ENCODE data around the gene BMP5. TPM values are rescaled to one million over a fixed set of nuclear protein-coding genes. Genes with fewer than 3 reads are reported as not detected.

The BMP5 gene
- polyA plus RNA-seq, 1 experiment = not detected

GRCh38 chr6:55853008-55854001 lies 22.1 kb downstream of the BMP5 start:
- no peak for TF ChIP-seq CTCF (IDR thresholded peaks at IDR 0.05; ENCODE audit: insufficient read depth, low read depth, low read length)
- no peaks in the 10 kb centered on the region for H3K27me3 ChIP-seq (ENCODE audit: control insufficient read depth, insufficient read depth, low read length)
- H3K4me3 ChIP-seq (ENCODE audit: low read depth, low read length) = no peak overlapping the region
- ChIA-PET CTCF (no interaction called here), POLR2A (no interaction called here)
- DNase-seq (ENCODE audit: low read depth) = no peak
- H3K36me3 ChIP-seq (ENCODE audit: control insufficient read depth, insufficient read depth, low read length) = no peaks in the 10 kb centered on the region

DNA sequence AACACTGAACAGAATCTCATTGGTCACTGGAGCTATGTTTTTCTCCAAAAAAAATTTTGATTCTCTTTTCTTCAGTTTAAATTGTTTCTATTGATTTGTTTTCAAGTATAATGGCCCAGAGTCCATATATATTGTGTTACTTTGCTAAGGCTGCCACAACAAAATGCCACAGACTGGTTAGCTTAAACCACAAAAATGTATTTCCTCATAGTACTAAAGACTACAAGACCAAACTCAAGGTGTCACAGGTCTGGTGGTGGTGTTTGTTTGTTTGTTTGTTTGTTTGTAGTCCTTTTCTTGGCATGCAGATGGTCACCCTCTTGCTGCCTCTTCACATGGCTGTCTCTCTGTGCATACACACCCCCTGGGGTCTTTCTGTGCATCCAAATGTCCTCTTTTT lies 34.0 kb downstream of the BMP5 start:
- DNase-seq (ENCODE audit: low read depth) = no peak
- no peak overlapping the region for H3K4me3 ChIP-seq (ENCODE audit: low read depth, low read length)
- peaks cover 1% of the 10 kb centered on the region; the same call in 1 of the 2 replicates for H3K27me3 ChIP-seq (ENCODE audit: control insufficient read depth, insufficient read depth, low read length)
- TF ChIP-seq CTCF (IDR thresholded peaks at IDR 0.05; ENCODE audit: insufficient read depth, low read depth, low read length) = no peak
- POLR2A ChIA-PET = no interaction called here
- CTCF ChIA-PET = interaction anchor here (0.6 to 1.8 kb wide), 2 partner anchors 14 to 137 kb away, joined by 3 to 5 read pairs; no protein-coding TSS in a partner anchor
- no peaks in the 10 kb centered on the region for H3K36me3 ChIP-seq (ENCODE audit: control insufficient read depth, insufficient read depth, low read length)

DNA sequence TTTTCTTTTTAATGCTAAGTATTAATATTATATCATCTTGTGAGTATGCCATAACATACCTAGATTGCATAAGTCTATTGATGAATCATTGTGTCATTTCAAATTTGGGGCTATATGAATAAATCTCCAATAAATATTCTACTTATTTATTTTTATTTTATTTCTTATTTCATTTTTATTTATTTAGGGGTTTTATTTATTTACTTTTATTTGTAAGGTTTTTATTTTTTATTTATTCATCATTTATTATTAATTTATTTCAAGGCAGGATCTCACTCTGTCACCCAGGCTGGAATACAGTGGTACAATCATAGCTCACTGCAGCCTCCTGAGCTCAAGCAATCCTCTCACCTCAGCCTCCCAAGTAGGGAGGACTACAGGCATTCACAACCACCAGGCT lies 36.3 kb downstream of the BMP5 start:
- DNase-seq (ENCODE audit: low read depth) = no peak
- no peaks in the 10 kb centered on the region for H3K36me3 ChIP-seq (ENCODE audit: control insufficient read depth, insufficient read depth, low read length)
- H3K27me3 ChIP-seq (ENCODE audit: control insufficient read depth, insufficient read depth, low read length) = peaks cover 1% of the 10 kb centered on the region; the same call in 1 of the 2 replicates
- TF ChIP-seq CTCF (IDR thresholded peaks at IDR 0.05; ENCODE audit: insufficient read depth, low read depth, low read length) = no peak
- POLR2A ChIA-PET = no interaction called here
- H3K4me3 ChIP-seq (ENCODE audit: low read depth, low read length) = no peak overlapping the region
- CTCF ChIA-PET = no interaction called here

DNA sequence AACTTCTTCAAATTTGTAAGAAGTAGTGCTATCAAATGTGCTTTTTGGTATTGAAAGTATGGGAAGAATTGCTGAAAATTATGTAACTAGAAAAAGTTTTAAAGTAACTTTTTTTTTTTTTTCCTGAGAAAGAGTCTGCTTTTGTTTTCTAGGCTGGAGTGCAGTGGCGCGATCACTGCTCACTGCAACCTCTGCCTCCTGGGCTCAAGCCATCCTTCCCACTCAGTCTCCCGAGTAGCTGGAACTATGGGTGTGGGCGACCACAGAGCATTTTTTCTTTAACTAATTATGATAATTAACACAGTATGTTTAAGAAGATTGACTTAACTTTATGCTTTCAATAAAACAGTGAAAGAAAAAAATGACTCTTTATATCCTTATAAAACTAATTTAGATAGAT lies 38.4 kb downstream of the BMP5 start:
- DNase-seq (ENCODE audit: low read depth) = no peak

More for the DNA sequence above, 38.4 kb downstream of the BMP5 start:
- ChIA-PET POLR2A (no interaction called here), CTCF (interaction anchor here (0.7 kb wide), 1 partner anchor 11 kb away, joined by 4 read pairs; no protein-coding TSS in a partner anchor)
- peaks cover 3% of the 10 kb centered on the region; the same call in 1 of the 2 replicates for H3K27me3 ChIP-seq (ENCODE audit: control insufficient read depth, insufficient read depth, low read length)
- no peaks in the 10 kb centered on the region for H3K36me3 ChIP-seq (ENCODE audit: control insufficient read depth, insufficient read depth, low read length)
- no peak overlapping the region for H3K4me3 ChIP-seq (ENCODE audit: low read depth, low read length)
- TF ChIP-seq CTCF (IDR thresholded peaks at IDR 0.05; ENCODE audit: insufficient read depth, low read depth, low read length) = no peak

Measured in BJ (cell line).